A172 (cell line): ENCODE measurements around the gene UCK1. TPM values are rescaled to one million over a fixed set of nuclear protein-coding genes. Genes with fewer than 3 reads are reported as not detected.
"Not testable (repeated sequence)": the region's sequence is repeated elsewhere in the genome, so short reads cannot be mapped to it uniquely, and the experiment has no call there.

ENCODE experiments used
- DNase-seq: peaks from one replicate; pipeline ENCODE4 v3.0.0-alpha.2; 2015; ENCODE audit warnings: low spot score
- total RNA-seq: library from RNA; depleted of rRNA; stranded (reverse); fragments of >200 nt; shearing (Covaris generic); gene quantifications from 2 replicates; pipeline ENCODE4 v1.2.3, GENCODE V29; 2014

UCK1 gene
- total RNA-seq, 1 experiment from 2014 or later, result 11.2 TPM

GRCh38 chr9:131523451-131524435 lies 7.3 kb downstream of the UCK1 start:
- no peak for DNase-seq

GRCh38 chr9:131523086-131523388 lies 8.0 kb downstream of the UCK1 start:
- DNase-seq, result no peak

DNA sequence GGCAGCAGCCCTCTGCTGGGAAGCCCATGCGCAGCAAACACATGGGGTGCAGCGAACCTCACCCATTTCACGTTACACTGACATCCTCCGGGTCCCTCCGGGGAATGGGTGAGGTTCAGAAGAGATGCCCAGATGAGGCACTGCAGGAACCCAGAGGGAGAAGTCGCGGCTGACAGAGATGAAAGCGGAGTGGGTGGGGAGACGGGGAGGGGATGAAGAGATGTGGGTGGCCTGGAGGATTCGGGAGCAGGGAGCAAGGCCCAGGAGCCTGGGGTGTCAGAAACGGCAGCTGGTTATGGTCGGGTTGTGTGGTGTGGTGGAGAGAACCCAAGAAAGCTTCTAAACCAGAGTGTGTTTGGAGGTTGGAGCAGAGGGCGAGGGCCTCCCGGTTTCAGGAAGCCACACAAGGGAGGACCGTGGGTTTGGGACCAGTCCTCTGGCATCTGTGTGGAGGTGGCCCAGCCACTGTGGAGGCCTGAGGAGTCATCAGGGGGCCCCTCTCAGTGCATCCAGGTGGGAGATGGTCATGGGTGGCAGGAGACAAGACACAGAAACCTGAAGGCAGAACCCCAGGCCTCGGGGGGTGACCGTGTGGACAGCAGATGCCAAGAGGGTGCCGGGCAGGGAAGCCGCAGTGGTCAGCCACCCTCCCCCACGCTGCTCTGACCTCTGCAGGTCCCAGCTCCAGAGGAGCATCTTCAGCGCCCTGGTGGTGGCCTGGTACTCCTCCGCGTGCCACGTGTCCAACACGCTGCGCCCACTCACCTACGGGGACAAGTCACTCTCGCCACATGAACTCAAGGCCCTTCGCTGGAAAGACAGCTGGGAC lies 8.6 kb downstream of the UCK1 start:
- no peak for DNase-seq

DNA sequence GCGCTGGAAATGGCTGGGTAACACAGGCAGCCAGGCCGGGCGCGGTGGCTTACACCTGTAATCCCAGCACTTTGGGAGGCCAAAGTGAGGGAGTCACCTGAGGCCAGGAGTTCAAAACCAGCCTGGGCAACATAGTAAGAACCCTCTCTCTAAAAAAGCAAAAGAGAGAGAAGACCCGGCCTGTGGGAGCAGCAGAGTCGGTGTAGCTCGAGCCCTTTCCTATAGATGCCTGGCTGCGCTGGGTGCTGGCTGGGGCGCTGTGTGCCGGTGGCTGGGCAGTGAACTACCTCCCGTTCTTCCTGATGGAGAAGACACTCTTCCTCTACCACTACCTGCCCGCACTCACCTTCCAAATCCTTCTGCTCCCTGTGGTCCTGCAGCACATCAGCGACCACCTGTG lies 9.2 kb downstream of the UCK1 start:
- DNase-seq, result no peak

DNA sequence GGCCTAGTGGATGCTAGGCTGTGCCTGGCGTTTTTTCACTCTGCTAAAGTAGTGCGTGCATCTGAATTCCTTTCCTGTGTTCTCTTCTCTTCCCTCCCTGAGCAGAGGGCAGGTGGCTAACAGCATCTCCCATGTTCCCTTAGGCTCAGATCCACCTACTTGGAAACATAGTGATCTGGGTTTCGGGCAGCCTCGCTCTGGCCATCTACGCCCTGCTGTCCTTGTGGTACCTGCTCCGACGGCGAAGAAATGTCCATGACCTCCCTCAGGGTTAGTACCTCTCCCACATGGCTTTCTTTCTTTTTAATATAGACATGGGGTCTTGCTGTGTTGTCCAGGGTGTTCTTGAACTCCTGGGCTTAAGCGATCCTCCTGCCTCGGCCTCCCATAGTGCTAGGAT lies 9.9 kb downstream of the UCK1 start:
- DNase-seq, result no peak

DNA sequence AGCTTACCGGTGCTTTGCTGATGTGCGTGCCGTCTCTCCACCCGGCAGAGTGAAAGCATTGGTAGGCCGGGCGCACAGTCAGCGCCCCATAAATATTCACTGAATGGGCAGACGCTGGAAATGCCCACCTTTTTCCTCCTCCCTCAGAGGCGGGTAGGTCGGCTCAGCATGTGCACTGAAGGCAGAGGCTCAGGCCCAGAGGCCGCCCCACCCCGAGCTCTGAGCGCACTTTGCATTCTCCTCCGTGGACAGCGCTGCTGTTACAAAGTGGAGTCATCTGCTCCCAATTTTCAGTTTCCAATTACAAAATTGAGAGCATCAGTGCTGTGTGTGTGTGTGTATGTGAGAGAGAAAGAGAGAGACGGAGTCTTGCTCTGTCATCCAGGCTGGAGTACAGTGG lies 10.6 kb downstream of the UCK1 start:
- no peak for DNase-seq

DNA sequence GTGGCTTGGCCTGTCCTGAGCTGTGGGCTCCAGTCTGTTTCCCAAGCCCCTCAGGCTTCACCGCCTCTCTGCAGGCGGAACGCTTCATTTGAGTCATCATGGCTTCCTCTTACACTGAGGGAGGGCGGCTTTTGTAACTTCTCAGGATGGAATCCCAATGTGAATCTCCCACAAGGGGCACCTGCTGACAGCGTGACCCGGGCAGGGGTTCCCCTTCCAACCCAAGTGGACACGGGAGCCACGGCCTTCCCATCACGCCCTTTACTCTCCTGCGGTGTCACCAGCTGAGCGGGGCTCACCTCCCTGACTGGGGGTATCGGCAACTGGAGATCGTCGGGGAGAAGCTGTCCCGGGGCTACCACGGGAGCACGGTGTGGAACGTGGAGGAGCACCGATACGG lies 12.5 kb downstream of the UCK1 start:
- DNase-seq, result no peak

DNA sequence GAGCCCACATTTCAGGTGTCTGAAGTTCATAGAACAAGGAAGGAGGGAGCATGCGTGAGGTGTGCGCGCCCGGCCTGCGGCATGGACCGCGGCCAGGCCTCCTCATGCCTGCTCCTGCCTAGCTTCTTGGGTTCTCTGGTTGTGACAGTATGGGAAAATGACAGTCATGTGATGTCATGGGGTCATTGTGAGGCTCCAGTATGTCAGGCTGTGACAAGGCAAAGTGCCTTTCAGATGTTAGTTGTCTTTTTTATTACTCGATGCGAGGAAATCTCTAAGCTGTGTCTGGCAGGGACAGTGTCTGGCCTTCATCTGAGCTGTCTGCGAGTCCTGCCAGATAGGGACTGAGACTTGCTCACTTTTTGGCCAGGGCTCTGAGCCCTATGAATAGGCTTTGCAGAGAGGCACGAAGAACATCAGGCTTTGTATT lies 13.3 kb downstream of the UCK1 start:
- no peak for DNase-seq

GRCh38 chr9:131516930-131517329 lies 14.1 kb downstream of the UCK1 start:
- DNase-seq, result no peak

- no peak for DNase-seq
These were observed 15.0 kb downstream of the UCK1 start for GRCh38 chr9:131516100-131516499.

- not testable (repeated sequence) for DNase-seq
These were observed 15.5 kb downstream of the UCK1 start for GRCh38 chr9:131515559-131516031.

- DNase-seq, result no peak
These were observed 17.9 kb downstream of the UCK1 start for GRCh38 chr9:131513177-131513576.

- no peak for DNase-seq
These were observed 19.2 kb downstream of the UCK1 start for GRCh38 chr9:131511880-131512279.

DNA sequence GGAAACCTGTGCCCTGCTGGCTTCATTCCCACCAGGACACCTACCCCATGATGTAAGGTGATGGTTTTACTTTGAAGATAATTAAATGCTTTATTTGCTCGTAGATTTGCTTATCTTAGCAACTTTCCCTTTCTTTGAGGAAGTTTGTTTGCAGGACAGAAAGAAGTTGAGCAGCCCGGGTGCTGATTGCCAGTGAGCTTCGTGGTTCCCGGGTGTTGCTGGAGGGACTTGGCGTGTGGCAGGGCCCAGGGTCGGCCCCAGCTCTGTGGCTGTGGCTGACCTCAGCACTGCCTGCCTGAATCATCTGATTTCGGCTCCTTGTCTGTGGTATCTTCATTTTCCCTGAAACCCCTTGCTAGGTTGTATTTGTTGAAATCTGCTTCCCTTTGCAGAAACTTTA lies 19.6 kb downstream of the UCK1 start:
- no peak for DNase-seq

GRCh38 chr9:131505012-131505411 lies 26.1 kb downstream of the UCK1 start:
- DNase-seq, result no peak

DNA sequence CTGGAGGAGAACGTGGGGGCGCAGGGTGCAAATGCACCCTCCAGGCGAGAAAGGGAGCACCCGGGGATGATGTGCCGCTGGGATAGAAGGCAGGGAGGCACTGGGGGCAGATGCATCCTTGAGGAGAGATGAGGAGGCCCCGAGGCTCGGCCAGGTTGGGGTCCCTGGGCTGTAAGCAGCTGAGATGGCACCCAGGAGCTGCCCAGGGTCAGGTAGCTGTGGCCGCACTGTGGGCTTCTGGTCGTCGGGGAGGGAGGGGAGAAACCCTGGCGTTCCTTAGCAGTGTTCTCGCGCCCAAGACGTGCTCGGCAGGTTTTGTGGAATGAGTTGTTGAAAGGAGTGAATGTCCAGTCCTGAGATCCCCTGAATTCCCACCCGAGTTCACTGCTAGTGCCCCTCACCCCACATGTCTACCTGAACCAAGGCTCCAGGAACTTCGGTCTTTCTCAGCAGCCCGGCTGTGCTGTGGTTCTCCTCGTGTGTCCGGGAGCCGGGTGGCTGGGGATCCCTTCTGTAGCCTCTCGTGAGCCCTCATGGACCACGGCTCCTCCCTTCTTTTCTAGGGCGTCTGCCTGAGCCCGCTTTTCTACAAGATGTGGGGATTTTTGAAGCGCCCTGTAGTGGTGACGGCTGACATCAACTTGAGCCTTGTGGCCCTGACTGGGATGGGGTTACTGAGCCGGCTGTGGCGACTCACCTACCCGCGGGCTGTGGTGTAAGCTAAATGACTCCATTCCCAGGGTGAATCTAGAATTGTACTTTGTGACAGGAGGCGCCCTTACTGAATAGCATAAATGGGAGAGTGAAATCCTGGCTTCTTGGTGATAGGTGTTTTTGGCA lies 27.2 kb downstream of the UCK1 start:
- peak; percentile 19 for DNase-seq

DNA sequence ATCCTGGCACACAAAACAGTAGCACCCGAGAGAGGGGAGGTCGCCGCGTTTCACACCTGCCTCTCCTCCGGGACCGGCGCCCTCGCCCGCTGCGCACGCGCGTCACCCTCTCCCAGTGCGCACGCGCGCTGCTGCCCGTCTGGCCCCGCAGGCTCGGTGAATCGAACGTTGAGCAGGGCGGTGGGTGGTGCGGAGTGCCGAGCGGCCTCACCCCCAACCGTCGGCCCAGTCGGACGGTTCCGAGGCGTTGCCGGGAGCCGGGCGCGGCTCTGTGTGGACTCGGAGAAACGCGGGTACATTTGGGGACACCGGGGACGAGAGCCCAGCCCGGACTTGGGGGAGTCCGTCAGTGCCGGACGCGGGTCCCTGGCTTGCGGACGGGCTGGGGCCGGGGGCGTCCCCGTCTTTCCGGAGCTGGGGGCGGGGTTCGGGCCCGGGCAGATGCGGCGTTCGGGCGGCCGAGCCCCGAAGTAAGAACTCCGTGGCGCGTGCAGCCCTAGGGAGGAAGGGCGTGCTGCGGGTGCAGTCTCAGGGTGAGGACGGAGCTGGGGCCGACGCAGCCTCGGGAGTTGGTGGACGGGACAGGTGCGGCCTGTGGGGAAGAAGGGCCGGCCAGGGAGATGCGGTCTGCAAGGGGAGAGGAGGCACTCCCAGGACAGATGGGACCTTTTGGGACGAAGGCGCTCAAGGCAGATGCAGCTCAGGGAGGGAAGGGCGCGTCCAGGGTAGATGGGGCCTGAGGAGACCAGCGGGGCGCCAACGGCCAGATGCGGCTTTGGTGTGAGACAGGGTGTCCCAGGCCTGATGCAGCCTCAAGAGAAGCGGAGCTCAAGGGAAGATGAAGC lies 28.1 kb downstream of the UCK1 start, which contains the start of gene POMT1:
Gene POMT1 (plus strand): TSS at position 138 of the 845 bp plus-strand sequence. CDS start 1,301 bp downstream, outside the sequence.
- peak; percentile 43 for DNase-seq

DNA sequence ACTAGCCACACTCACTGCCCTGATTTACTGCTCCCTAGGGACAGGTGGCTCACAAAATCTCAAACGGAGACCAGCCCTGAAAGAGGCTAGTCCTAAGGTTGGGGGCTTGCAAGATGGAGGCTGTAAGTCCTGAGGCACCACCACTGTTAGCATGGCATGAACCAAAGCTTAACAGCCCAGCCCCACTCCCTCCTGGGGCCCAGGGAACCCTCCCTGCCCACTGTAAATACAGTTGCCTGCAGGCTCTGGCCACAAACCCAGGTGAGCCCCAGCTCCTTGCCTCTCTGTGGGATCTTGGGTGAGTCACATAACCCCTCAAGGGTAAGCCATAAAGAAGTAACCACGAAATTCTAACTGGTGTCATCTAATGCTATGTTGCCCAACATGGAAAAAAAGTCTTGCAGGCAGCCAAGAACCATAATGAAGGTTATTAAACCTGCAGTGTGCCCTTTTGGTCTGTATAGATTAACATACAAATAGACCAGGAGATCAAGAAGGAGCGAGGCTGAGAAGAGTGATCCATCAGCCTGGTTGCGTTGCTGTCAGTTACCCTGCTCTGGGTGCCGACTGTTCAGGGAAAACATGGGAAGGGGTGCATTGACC lies 30.0 kb downstream of the UCK1 start:
- DNase-seq, result peak; percentile 39

GRCh38 chr9:131500377-131500776 lies 30.7 kb downstream of the UCK1 start:
- no peak for DNase-seq

DNA sequence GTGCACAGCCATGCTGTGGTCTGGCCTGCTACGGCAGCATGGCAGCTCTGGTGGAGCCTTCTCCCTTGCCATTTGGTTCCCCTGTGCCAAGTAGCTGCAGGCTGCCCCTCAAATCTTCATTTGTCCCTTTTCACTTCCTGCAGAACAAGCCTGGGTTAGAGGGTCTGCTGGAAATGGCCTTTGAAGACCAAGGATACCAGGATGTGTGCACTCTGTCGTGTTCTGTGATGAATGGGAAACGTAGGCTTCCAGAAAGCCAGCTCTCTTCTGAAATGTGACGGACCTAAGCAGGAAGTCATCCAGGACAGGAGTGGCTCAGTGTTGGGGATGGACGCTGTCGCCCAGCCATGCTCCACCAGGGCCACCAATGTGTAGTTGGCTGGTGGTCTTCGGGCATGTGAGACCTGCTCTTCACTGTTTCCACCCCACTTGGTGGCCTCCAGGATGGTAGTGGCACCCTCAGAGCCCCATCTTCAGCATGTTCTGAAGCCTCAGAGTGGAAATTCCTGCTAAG lies 31.8 kb downstream of the UCK1 start:
- DNase-seq, result no peak
